HEK293 (cell line): ENCODE data around the gene STK39.

ENCODE experiments used
- CTCF ChIA-PET: fragments of 350-600 bp; formaldehyde crosslinking; extraction: SDS; loops from one replicate; lab custom pipeline; 2021; ENCODE audit warnings: antibody characterized with exemption; lab: Yijun Ruan, JAX
- POLR2A ChIA-PET: fragments of 300-600 bp; formaldehyde crosslinking; extraction: SDS; loops from one replicate; lab custom pipeline; 2020; ENCODE audit warnings: antibody characterized with exemption, inconsistent platforms; lab: Yijun Ruan, JAX
- H3K27ac ChIP-seq: fragments of 200-500 bp; sonication (Bioruptor generic); 2 replicates; pipeline ENCODE4 v1.5.1; 2014; ENCODE audit warnings: low read depth, low read length, control low read depth, inconsistent platforms; ENCODE audit errors: extremely low read depth
- H3K36me3 ChIP-seq, 2 experiments: fragments of 200-500 bp in 1 of 2; sonication (Bioruptor generic) in 1 of 2; 1 replicate in 1 of 2; 2 replicates in 1 of 2; pipeline ENCODE4 v1.5.1; 2014 to 2017; ENCODE audit warnings: inconsistent platforms in 2 of 2, low read length in 2 of 2; ENCODE audit not compliant: control insufficient read depth in 2 of 2, insufficient read depth in 1 of 2
- H3K4me1 ChIP-seq: fragments of 200-500 bp; sonication (Bioruptor generic); 2 replicates; pipeline ENCODE4 v1.5.1; 2014; ENCODE audit warnings: mild to moderate bottlenecking, low read length, inconsistent platforms; ENCODE audit not compliant: control insufficient read depth, insufficient read depth
- H3K4me3 ChIP-seq: 2 replicates; pipeline ENCODE4 v1.5.1; 2011; ENCODE audit warnings: low read depth, mild to moderate bottlenecking, control low read depth, low read length, moderate library complexity
- H3K9me3 ChIP-seq: fragments of 200-500 bp; sonication (Bioruptor generic); 2 replicates; pipeline ENCODE4 v1.5.1; 2014; ENCODE audit warnings: low read depth, low read length, inconsistent platforms; ENCODE audit not compliant: control insufficient read depth, insufficient read depth
- SALL2 ChIP-seq: fragments of 450-650 bp; formaldehyde crosslinking; IDR thresholded peaks from 2 replicates; pipeline ENCODE4 v1.5.0; 2017; ENCODE audit warnings: missing biosample characterization, mild to moderate bottlenecking, missing genetic modification characterization, borderline replicate concordance
- ZFP37 ChIP-seq: fragments of 450-650 bp; formaldehyde crosslinking; IDR thresholded peaks from 2 replicates; pipeline ENCODE4 v1.5.1; 2016; ENCODE audit warnings: missing biosample characterization, missing genetic modification characterization
- ZNF433 ChIP-seq: fragments of 450-650 bp; formaldehyde crosslinking; IDR thresholded peaks from 2 replicates; pipeline ENCODE4 v1.5.1; 2016; ENCODE audit warnings: missing biosample characterization, missing genetic modification characterization, low read depth
- ZNF670 ChIP-seq: fragments of 450-650 bp; formaldehyde crosslinking; IDR thresholded peaks from 2 replicates; pipeline ENCODE4 v1.5.1; 2016; ENCODE audit warnings: missing biosample characterization, missing genetic modification characterization, low read depth
- ZNF768 ChIP-seq: fragments of 450-650 bp; formaldehyde crosslinking; IDR thresholded peaks from 2 replicates; pipeline ENCODE4 v1.5.1; 2018; ENCODE audit warnings: missing biosample characterization, mild to moderate bottlenecking, missing genetic modification characterization
- TF ChIP-seq, protein P1 (sequence below): fragments of 450-650 bp; formaldehyde crosslinking; IDR thresholded peaks from 2 replicates; pipeline ENCODE4 v1.5.1; 2016; ENCODE audit warnings: missing biosample characterization, missing genetic modification characterization
- TF ChIP-seq, protein P2 (sequence below): fragments of 450-650 bp; formaldehyde crosslinking; IDR thresholded peaks from 2 replicates; pipeline ENCODE4 v1.5.1; 2016; ENCODE audit warnings: missing biosample characterization, missing genetic modification characterization, low read depth
- TF ChIP-seq, protein P3 (sequence below): fragments of 450-650 bp; formaldehyde crosslinking; IDR thresholded peaks from 2 replicates; pipeline ENCODE4 v1.5.1; 2016; ENCODE audit warnings: missing biosample characterization, missing genetic modification characterization
- TF ChIP-seq, protein P4 (sequence below): fragments of 450-650 bp; formaldehyde crosslinking; IDR thresholded peaks from 2 replicates; pipeline ENCODE4 v1.5.1; 2016; ENCODE audit warnings: missing biosample characterization, missing genetic modification characterization, borderline replicate concordance
- TF ChIP-seq, protein P5 (sequence below): fragments of 450-650 bp; formaldehyde crosslinking; IDR thresholded peaks from 2 replicates; pipeline ENCODE4 v1.5.1; 2016; ENCODE audit warnings: missing biosample characterization, missing genetic modification characterization
- TF ChIP-seq, protein P6 (sequence below): fragments of 450-650 bp; formaldehyde crosslinking; IDR thresholded peaks from 2 replicates; pipeline ENCODE4 v1.5.1; 2016; ENCODE audit warnings: missing biosample characterization, missing genetic modification characterization

Gene STK39

DNA sequence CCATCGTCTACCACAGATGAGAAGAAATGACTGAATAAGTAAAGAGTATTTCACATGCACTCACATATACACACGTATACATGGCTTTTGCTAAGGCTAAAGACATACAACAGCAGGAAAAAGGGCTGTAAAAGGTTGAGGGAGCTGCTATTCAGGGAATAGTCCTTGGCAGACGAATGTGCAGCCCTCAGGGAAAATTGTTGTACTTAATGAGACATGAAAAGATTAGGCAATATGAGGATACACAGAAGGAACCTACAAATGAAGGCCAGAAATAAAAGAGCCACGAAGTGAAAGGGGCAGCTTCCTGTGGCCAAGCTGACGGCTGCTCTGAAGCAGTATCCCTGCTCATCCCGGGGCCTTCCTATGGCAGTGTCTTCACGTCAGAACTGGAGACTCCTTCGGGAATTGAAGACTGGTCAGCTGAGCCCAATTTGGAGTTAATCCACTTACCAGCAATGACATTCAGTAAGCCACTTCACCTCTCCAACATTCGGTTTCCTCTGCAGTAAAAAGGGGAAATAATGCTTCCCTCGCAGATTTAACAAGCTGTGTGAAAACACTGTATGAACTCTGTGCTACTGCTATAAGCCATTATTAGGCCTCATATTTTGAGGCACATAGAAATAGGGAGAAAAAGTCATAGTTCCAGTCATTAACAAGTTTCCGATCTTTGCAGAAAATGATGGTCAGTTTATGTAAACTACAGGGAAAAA lies 221.8 kb downstream of the STK39 start:
- Histone ChIP-seq H3K27ac (no peak overlapping the region), H3K36me3 (peaks cover 0 to 5% of the 10 kb centered on the region in 2 experiments; a peak in 1 of 3 replicates), H3K4me3 (no peak overlapping the region), H3K4me1 (no peaks in the 10 kb centered on the region), H3K9me3 (no peaks in the 10 kb centered on the region)
- TF ChIP-seq, protein P1, sequence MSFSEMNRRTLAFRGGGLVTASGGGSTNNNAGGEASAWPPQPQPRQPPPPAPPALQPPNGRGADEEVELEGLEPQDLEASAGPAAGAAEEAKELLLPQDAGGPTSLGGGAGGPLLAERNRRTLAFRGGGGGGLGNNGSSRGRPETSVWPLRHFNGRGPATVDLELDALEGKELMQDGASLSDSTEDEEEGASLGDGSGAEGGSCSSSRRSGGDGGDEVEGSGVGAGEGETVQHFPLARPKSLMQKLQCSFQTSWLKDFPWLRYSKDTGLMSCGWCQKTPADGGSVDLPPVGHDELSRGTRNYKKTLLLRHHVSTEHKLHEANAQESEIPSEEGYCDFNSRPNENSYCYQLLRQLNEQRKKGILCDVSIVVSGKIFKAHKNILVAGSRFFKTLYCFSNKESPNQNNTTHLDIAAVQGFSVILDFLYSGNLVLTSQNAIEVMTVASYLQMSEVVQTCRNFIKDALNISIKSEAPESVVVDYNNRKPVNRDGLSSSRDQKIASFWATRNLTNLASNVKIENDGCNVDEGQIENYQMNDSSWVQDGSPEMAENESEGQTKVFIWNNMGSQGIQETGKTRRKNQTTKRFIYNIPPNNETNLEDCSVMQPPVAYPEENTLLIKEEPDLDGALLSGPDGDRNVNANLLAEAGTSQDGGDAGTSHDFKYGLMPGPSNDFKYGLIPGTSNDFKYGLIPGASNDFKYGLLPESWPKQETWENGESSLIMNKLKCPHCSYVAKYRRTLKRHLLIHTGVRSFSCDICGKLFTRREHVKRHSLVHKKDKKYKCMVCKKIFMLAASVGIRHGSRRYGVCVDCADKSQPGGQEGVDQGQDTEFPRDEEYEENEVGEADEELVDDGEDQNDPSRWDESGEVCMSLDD (tag by site-specific recombination) = no peak
- CTCF ChIA-PET = interaction anchor here (0.6 kb wide), 1 partner anchor 243 kb away, joined by 3 read pairs; no protein-coding TSS in a partner anchor
- POLR2A ChIA-PET = no interaction called here

DNA sequence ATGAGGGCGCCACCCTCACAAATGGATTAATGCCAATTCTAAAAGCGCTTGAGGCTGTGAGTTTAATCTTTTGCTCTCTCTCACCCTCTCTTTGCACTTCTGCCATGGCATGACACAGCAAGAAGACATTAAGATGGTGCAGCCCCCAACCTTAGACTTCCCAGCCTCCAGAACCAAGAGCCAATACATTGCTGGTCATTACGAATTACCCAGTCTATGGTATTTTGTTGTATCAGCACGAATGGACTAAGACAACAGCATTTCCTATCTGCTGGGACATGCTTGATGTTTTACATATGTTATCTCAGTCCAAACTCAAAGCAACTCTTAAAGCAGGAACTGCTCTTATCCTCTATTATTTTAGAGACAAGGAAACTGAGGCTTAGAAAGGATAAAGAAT lies 222.9 kb downstream of the STK39 start:
- ChIA-PET POLR2A (no interaction called here), CTCF (no interaction called here)
- Histone ChIP-seq H3K9me3 (no peaks in the 10 kb centered on the region), H3K27ac (no peak overlapping the region), H3K4me1 (no peaks in the 10 kb centered on the region), H3K4me3 (no peak overlapping the region), H3K36me3 (peaks cover 0 to 5% of the 10 kb centered on the region in 2 experiments; a peak in 1 of 3 replicates)
- TF ChIP-seq ZNF670 (no peak), ZNF768 (no peak), SALL2 (tag by site-specific recombination) (no peak), ZFP37 (tag by site-specific recombination) (no peak), ZNF433 (tag by site-specific recombination) (no peak)
- TF ChIP-seq, protein P2, sequence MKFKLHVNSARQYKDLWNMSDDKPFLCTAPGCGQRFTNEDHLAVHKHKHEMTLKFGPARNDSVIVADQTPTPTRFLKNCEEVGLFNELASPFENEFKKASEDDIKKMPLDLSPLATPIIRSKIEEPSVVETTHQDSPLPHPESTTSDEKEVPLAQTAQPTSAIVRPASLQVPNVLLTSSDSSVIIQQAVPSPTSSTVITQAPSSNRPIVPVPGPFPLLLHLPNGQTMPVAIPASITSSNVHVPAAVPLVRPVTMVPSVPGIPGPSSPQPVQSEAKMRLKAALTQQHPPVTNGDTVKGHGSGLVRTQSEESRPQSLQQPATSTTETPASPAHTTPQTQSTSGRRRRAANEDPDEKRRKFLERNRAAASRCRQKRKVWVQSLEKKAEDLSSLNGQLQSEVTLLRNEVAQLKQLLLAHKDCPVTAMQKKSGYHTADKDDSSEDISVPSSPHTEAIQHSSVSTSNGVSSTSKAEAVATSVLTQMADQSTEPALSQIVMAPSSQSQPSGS (tag by site-specific recombination) = no peak
- TF ChIP-seq, protein P3, sequence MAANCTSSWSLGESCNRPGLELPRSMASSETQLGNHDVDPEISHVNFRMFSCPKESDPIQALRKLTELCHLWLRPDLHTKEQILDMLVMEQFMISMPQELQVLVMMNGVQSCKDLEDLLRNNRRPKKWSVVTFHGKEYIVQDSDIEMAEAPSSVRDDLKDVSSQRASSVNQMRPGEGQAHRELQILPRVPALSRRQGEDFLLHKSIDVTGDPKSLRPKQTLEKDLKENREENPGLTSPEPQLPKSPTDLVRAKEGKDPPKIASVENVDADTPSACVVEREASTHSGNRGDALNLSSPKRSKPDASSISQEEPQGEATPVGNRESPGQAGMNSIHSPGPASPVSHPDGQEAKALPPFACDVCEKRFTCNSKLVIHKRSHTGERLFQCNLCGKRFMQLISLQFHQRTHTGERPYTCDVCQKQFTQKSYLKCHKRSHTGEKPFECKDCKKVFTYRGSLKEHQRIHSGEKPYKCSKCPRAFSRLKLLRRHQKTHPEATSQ (tag by site-specific recombination) = no peak
- TF ChIP-seq, protein P4, sequence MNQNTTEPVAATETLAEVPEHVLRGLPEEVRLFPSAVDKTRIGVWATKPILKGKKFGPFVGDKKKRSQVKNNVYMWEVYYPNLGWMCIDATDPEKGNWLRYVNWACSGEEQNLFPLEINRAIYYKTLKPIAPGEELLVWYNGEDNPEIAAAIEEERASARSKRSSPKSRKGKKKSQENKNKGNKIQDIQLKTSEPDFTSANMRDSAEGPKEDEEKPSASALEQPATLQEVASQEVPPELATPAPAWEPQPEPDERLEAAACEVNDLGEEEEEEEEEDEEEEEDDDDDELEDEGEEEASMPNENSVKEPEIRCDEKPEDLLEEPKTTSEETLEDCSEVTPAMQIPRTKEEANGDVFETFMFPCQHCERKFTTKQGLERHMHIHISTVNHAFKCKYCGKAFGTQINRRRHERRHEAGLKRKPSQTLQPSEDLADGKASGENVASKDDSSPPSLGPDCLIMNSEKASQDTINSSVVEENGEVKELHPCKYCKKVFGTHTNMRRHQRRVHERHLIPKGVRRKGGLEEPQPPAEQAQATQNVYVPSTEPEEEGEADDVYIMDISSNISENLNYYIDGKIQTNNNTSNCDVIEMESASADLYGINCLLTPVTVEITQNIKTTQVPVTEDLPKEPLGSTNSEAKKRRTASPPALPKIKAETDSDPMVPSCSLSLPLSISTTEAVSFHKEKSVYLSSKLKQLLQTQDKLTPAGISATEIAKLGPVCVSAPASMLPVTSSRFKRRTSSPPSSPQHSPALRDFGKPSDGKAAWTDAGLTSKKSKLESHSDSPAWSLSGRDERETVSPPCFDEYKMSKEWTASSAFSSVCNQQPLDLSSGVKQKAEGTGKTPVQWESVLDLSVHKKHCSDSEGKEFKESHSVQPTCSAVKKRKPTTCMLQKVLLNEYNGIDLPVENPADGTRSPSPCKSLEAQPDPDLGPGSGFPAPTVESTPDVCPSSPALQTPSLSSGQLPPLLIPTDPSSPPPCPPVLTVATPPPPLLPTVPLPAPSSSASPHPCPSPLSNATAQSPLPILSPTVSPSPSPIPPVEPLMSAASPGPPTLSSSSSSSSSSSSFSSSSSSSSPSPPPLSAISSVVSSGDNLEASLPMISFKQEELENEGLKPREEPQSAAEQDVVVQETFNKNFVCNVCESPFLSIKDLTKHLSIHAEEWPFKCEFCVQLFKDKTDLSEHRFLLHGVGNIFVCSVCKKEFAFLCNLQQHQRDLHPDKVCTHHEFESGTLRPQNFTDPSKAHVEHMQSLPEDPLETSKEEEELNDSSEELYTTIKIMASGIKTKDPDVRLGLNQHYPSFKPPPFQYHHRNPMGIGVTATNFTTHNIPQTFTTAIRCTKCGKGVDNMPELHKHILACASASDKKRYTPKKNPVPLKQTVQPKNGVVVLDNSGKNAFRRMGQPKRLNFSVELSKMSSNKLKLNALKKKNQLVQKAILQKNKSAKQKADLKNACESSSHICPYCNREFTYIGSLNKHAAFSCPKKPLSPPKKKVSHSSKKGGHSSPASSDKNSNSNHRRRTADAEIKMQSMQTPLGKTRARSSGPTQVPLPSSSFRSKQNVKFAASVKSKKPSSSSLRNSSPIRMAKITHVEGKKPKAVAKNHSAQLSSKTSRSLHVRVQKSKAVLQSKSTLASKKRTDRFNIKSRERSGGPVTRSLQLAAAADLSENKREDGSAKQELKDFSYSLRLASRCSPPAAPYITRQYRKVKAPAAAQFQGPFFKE (tag by site-specific recombination) = no peak
- TF ChIP-seq, protein P5, sequence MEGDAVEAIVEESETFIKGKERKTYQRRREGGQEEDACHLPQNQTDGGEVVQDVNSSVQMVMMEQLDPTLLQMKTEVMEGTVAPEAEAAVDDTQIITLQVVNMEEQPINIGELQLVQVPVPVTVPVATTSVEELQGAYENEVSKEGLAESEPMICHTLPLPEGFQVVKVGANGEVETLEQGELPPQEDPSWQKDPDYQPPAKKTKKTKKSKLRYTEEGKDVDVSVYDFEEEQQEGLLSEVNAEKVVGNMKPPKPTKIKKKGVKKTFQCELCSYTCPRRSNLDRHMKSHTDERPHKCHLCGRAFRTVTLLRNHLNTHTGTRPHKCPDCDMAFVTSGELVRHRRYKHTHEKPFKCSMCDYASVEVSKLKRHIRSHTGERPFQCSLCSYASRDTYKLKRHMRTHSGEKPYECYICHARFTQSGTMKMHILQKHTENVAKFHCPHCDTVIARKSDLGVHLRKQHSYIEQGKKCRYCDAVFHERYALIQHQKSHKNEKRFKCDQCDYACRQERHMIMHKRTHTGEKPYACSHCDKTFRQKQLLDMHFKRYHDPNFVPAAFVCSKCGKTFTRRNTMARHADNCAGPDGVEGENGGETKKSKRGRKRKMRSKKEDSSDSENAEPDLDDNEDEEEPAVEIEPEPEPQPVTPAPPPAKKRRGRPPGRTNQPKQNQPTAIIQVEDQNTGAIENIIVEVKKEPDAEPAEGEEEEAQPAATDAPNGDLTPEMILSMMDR (tag by site-specific recombination) = no peak
- TF ChIP-seq, protein P6, sequence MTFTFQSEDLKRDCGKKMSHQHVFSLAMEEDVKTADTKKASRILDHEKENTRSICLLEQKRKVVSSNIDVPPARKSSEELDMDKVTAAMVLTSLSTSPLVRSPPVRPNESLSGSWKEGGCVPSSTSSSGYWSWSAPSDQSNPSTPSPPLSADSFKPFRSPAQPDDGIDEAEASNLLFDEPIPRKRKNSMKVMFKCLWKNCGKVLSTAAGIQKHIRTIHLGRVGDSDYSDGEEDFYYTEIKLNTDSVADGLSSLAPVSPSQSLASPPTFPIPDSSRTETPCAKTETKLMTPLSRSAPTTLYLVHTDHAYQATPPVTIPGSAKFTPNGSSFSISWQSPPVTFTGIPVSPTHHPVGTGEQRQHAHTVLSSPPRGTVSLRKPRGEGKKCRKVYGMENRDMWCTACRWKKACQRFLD (tag by site-specific recombination) = no peak
